ENCODE results near the gene SBNO2.

SBNO2 gene

DNA sequence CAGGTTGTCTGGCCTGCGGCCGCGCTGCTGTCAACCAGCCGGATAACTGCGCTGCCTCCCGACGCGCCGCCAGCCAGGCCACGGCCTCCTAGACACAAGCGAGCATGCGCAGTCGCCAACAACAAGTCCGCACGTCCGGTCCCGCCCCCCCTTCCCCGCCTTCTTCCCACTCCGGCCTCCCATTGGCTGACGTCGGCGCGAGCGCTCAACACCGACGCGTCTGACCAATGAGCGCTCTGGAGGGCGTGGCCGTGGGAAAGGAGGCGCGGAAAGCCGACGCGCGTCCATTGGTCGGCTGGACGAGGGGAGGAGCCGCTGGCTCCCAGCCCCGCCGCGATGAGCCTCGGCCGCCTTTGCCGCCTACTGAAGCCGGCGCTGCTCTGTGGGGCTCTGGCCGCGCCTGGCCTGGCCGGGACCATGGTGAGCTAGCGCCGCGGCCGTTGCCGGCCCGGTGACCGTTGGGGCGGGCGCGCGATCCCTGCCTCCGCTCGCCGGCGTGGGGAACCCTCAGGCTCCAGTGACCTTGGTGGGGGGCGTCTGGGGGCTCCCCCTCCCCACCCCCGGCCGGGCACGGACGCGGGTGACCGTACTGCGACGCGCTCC, 70.3 kb downstream of the SBNO2 start, which contains the start of gene GPX4:
Gene GPX4 (plus strand): TSS at position 287 of the 603 bp plus-strand sequence. CDS start 50 bp downstream, at position 337.
- peak; percentile 97 for DNase-seq

DNA sequence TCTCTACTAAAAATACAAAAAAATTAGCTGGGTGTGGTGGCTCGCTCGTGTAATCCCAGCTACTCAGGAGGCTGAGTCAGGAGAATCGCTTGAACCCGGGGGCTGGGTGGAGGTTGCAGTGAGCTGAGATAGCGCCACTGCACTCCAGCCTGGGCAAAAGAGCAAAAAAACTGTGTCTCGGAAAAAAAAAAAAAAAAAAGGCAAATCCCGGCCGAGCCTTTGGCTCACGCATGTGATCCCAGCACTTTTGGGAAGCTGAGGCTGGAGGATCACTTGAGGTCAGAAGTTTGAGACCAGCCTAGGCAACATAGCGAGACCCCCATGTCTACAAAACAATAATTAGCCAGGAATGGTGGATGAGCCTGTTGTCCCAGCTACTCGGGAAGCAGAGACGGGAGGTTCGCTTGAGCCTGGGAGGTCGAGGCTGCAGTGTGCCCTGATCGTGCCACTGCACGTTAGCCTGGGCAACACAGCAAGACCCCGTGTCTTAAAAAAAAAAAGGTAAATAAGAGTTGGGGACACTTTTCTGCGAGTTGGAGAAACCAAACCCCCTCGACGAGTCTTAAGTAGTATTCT, 70.8 kb downstream of the SBNO2 start:
- no peak for DNase-seq

GRCh38 chr19:1102407-1103131, 71.5 kb downstream of the SBNO2 start:
- DNase-seq, result no peak

- DNase-seq, result no peak
These were observed 72.8 kb downstream of the SBNO2 start for GRCh38 chr19:1101337-1101698.

DNA sequence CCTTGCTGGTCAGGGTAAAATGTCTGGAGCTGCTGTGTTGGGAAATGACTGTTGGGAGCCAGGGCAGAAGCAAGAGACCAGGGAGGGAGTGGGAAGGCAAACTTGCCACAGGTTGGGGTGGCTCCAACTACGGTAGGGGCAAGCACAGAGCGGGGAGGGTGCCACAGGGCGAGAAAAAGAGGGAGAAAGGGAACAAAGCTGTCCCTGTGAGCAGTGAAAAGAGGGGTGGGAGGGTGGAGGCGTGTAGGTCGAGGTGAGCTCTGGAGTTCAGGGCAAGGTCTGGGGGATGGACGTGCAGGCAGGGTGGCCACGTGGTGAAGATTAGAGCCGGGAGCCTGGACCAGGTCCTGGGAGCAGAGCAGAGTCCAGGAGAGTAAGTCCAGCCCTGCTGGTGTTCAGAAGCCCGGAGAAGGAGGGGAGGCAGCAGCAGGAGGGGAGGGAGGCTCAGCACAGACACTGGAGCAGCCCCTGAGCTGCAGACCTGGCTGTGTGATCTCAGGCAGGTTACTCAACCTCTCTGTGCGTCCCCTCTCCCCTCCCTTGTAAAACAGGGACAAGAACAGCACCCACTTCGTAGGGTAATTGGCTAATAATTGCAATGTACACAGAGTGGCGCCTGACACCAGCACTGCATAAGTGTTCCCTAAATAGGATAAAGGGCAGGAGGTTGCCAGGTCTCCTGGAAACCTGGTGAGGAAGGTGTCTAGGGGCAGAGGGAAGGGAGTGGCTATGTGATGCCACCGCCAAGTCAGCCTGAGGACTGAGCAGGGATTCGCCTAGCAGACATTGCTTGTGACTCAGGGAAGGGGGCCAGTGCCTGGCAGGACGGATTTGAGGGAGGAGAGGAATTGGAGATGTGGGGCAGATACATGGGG, 75.7 kb downstream of the SBNO2 start:
- peak; percentile 9 for DNase-seq

GRCh38 chr19:1097810-1098176, 76.3 kb downstream of the SBNO2 start:
- no peak for DNase-seq

- peak; percentile 95 for DNase-seq
These were observed 78.9 kb downstream of the SBNO2 start, which contains the start of gene POLR2E for GRCh38 chr19:1094978-1095701. Gene POLR2E (minus strand): TSS chr19:1095375. CDS start chr19:1095315, 60 bp downstream.

- DNase-seq, result no peak
These were observed 79.5 kb downstream of the SBNO2 start for GRCh38 chr19:1094655-1094977.

DNA sequence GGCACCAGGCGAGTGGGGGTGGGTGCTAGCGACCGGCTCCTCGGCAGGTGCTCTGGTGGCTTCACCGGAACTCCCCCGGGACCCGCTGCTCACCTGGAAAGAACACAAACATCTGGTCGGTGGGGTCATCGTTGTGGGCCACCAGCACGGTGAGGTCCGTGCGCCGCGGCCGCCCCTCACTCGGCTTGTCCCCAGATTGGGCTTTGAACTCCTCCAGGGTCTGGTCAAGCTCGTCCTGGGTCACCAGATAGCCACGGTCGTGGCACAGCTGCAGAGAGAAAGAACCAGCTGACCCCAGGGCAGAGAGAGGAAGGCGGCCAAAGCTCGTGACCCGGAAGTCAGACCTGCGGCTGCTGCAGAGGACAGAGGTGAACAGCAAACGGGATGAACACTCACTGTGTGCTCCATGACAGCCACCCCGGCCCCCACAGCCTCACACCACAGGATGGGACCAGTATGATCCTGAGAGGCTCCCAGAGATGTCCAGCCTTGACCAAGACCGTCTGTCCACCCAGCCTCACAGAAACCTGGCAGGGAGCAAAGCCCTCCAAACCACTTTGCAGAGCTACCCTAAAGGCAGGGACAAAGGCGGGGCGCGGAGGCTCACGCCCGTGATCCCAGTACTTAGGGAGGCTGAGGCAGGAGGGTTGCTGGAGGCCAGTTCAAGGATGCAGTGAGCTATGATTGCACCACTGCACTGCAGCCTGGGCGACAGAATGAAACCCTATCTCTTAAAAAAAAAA, 80.1 kb downstream of the SBNO2 start:
- DNase-seq, result no peak

DNA sequence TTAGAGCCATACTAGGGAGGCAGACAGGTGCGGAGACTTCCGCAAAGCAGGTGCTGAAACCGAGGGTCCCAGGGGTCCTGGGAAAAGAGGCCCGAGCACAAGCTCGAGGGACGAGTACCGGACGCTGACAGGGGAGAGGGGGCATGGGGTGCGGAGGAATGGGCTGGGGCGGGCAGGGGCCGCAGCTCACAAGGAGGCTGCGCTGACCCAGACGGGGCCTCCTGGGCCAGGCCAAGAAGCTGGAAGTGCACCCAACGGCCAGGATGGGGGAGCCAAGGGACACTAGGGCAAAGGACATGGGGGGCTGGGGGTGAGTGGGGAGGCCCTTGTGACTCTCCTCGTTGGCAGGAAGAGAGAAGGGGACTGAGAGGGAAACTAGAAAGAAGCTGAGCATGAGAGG, 80.7 kb downstream of the SBNO2 start:
- no peak for DNase-seq

DNA sequence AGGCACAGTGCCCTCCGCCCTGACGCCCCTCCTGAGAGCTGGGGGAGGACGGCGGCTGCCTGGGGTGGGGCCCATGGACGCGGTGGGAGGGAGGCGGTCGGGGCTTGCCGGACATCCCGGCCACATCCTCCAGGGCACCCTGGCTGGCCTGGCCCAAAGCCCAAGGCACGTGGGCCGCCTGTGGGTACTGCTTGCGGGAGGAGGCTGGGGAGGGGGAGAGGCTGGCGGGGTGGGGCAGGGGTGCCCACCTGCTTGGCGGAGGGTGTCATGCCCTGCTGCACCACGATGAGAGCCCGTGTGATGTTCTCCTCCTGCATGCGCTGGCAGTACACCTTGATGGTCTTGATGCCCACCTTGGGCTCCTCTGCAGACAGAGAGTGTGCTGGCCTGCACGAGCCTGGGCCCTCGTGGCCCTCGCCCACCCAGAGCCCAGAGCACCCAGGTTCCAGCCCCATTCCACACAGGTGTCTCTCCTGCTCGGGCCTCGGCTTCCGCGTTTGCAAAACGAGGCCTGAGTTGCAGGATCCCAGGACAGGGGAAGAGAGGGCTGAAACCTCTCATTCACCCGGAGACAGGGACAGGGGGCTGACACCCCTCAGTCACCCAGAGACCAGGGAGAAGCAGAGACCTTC, 82.4 kb downstream of the SBNO2 start:
- no peak for DNase-seq

DNA sequence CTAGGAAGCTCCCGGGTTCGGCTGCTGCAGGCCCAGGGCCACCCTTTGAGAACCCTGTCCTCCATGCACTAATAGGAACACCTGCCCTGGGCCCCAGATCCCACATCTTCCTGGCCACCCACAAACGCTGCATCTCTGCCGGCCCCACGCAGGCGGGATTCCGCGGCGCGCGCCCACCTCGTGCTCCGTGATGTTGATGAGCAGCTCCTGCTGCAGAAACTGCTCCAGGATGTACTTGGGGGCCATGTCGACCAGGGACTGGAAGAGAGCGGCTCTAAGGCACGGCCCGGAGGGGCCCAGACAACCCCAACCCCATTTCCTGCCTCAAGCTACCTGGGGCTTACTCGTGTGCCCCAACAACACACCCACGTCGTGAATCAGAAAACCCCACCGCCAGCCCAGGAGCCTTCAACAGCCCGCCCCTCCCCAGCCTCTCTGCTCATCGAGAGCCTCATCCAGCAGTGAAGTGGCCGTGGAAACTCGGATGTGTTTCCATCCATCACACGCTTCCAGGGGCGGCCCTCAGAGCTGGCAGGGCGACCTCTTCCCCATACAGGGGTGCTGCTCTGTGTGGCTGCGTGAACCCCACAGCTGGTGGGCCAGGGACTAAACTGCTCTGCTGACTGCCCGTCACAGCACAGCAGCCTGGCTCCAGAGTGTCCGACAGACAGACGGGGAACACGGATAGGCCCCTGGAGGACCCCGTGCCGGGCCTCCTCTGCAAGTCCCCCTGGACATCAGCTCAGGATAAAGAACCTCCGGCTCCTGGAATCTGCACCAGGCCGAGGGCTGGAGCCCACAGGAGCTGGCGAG, 83.1 kb downstream of the SBNO2 start:
- no peak for DNase-seq

GRCh38 chr19:1089891-1090290, 84.2 kb downstream of the SBNO2 start:
- DNase-seq, result no peak

- DNase-seq, result no peak
These were observed 84.8 kb downstream of the SBNO2 start for GRCh38 chr19:1089126-1089771.

DNA sequence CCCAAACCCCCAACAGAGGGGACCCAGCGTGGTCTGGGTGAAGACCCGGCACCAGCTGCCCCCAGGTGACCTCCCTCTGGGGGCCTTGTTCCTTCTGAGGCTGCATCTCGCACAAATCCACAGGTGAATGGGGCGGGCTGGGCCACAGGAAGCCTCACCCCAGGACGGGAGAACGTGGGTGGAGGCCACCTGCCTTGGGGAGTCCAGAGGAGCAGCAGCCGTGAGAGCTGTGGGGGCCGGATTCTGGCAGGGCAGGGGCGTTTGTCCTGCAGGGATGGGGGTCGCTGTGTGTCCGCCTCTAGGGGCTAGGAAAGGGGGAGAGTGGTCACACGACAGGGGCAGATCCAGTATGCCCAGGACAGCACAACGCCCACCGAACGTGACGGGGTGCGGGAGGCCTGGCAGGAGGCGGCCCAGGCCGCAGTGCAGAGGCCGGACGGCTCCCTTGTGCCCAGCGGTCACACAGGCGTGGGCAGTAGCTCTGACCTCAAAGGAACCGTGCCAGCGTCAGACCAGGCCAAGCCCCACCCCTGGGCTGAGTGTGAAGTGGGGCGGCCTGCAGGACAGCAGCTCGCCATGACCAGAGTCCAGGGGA, 85.6 kb downstream of the SBNO2 start:
- DNase-seq, result no peak

DNA sequence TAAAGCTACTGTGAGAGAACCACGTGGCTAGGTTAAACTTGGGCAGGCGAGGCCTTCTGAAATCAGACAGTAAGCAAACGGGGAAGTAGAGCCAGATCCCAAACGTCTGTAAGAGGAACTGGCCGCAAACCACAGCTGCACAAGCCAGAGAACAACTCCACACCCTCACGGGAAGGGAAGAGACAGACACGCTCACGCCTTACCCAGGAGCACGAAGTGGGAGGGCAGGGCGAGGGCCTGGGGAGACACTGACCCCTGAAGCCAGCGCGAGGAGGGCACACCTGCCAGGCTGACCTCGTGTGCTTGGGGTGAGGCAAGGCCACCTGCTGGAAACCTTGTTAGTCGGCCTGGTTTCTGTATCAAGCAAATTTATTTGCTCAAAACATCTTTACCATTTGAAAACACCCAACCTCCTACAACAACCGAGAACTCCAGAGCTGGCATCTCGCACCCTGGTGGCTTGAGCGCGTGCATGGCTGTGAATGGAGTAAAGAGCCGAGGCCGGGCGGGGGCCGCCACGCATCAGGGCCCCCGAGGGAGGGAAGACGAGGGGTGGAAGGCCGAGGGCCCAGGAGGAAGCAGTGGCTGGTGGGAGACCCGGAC, 86.2 kb downstream of the SBNO2 start:
- DNase-seq, result no peak

- no peak for DNase-seq
These were observed 87.5 kb downstream of the SBNO2 start for GRCh38 chr19:1086613-1087012.

DNA sequence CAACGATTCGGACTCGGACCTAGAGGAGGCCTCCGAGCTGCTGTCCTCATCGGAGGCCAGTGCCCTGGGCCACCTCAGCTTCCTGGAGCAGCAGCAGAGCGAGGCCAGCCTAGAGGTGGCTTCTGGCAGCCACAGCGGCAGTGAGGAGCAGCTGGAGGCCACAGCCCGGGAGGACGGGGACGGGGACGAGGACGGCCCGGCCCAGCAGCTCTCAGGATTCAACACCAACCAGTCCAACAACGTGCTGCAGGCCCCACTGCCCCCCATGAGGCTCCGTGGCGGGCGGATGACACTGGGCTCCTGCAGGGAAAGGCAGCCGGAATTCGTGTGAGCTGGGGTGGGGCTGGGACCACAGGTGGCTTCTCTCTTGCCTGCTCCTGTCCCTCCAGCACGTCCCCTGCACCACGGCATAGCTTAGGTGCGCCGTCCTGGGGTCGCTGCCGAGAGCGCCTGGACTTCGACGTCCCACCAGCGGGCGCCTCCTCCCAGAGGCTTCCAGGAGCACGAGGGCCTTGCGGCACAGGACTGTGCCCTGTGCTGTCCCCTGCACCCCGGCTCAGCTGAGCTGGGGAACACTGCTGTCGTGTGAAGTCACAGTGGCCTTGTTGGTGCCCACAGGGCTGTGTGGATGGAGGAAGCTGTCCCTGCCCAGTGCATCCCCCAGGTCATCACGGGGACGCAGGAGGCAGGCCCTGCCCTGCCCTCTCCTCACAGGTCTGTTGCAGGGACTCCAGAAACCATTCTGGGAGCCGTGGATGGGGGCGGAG, 88.2 kb downstream of the SBNO2 start:
- DNase-seq, result no peak

All from NCI-H1105 treated with DMSO at 0.1 percent for 48 hours (cell line).